OCI-LY3 (cell line): Measurements from ENCODE around the gene UNC5A.

Experiments
- CTCF ChIP-seq: fragments of 200-600, 300-600 bp; sonication (generic); IDR thresholded peaks from 2 replicates; pipeline ENCODE4 v1.5.1; 2014; ENCODE audit warnings: antibody characterized with exemption, low read length, low read depth
- EZH2phosphoT487 ChIP-seq: fragments of 200-600 bp; shearing (Covaris generic); IDR thresholded peaks from 2 replicates; pipeline ENCODE4 v1.6.1; 2018; ENCODE audit warnings: antibody characterized with exemption, mixed run types, low read depth

DNA sequence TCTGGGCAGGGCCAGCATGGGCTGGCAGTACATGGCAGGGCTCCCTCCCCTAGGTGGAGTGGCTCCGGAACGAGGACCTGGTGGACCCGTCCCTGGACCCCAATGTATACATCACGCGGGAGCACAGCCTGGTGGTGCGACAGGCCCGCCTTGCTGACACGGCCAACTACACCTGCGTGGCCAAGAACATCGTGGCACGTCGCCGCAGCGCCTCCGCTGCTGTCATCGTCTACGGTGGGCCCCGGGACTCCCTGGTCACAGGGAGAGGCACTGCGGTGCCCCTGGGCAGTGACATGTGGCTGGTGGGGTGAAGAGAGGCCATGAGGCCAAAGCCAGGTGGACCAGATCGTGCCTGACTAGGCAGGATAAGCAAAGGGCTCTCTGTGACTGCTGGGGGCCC lies 58.4 kb downstream of the UNC5A start:
- no peak for TF ChIP-seq CTCF
- TF ChIP-seq EZH2phosphoT487, result no peak
